GM10847 (cell line): ENCODE measurements around the gene ATP10D.
A peak's percentile ranks its signal among the peaks of the same experiment; 100 is the strongest.

ENCODE experiments used
- POLR2A ChIP-seq: IDR thresholded peaks from 2 replicates; pipeline ENCODE4 v1.6.1; 2011; ENCODE audit not compliant: insufficient read length; ENCODE audit errors: extremely low read depth

Gene ATP10D

DNA sequence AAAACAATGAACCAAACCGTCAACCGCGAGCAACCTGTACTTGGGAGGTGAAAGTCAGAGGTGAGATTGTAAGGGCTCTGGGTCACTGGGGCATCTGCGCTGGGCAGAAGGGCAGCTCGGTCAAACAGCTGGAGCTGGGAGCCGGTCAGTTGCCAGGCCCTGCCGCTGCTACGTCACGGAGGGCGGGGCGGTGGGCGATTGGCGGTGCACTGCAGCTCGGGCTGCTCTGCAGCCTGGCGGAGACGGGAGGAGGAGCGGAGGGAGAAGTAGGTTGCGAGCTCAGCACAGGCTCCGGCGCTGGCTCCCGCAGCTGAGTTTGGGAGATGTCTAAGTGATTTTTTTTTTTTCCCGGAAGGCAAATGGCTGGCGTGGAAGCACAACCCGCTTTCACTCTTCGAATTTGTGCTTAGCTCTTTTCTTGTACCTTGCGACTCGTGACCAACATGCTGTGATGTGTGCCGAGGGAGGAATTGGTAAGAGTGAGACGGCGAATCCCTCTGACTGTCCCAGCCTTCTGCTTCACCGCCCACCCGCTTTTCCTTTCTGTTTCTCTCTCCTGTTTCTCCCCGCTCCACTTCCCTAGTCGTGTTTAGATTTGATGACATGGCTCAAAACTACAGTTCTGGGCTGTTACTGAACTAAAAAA lies at the start of gene ATP10D:
Gene ATP10D (plus strand): TSS at position 229 of the 646 bp plus-strand sequence. CDS start 27,266 bp downstream, outside the sequence.
- peak; percentile 90 for TF ChIP-seq POLR2A

GRCh38 chr4:47442980-47443379 lies 42.1 kb upstream of the ATP10D start:
- no peak for TF ChIP-seq POLR2A

- TF ChIP-seq POLR2A, result no peak
Observed at GRCh38 chr4:47444031-47444430, 41.0 kb upstream of the ATP10D start.

DNA sequence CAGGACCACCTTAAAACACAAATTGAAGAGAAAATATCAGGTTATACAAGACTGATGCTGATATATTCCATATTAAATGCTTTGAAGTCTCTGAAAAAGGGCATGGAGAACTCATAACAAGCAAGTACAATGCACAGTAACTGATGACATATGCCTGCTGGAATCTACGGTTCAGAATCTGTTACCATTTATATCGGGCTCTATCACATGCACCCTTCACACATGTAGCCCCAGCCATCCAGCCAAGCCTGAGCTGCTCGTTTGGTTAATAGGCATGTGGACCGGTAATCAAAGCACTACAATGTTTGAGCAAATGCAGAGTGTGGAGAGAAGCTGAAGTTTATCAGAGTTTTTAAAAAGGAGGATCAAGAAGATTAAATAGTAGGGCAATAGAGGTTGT lies 33.4 kb upstream of the ATP10D start:
- TF ChIP-seq POLR2A, result no peak

DNA sequence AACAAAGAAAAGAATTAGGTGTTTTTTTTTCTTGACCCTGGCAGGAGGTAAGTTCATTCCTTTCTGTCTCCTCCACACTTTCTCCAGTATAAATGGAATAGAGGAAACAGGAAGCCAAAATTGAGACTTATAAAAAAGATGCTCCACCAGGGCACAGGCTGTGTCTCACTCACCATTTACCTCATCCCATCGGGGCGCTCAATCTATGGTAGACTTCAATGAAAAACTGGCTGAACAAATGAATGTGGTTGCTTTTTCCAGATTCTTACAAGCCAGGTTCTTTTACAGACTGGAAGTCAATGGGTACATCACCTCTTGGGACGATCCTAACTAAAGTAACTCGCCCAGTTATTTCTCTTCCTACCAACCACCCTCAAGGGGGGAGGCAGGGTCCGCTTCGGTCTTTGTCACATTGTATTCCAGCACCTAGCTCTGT lies 22.3 kb upstream of the ATP10D start:
- no peak for TF ChIP-seq POLR2A

- peak; percentile 86 for TF ChIP-seq POLR2A
Observed at GRCh38 chr4:47463235-47463956, 21.7 kb upstream of the ATP10D start, which contains the start of gene COMMD8. Gene COMMD8 (minus strand): TSS chr4:47463702. CDS start chr4:47463651, 51 bp downstream.

DNA sequence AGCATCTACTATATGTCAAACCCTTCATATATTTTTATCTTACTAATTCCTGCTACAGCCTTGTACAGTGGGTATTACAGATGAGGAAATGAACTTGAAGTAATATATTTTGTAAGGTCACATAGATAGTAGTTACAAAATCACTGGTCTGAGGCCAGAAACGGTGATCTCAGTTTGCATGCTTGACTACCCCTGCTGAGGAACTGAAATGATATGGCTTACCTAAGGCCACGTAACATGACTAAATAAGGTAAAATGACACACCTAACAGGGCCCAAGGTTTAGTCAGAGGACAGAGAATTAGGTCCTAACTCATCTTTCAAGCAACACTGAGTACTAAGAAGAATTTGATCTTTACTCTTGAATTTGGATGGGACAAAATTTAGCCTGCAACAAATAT lies 20.1 kb upstream of the ATP10D start:
- TF ChIP-seq POLR2A, result no peak

DNA sequence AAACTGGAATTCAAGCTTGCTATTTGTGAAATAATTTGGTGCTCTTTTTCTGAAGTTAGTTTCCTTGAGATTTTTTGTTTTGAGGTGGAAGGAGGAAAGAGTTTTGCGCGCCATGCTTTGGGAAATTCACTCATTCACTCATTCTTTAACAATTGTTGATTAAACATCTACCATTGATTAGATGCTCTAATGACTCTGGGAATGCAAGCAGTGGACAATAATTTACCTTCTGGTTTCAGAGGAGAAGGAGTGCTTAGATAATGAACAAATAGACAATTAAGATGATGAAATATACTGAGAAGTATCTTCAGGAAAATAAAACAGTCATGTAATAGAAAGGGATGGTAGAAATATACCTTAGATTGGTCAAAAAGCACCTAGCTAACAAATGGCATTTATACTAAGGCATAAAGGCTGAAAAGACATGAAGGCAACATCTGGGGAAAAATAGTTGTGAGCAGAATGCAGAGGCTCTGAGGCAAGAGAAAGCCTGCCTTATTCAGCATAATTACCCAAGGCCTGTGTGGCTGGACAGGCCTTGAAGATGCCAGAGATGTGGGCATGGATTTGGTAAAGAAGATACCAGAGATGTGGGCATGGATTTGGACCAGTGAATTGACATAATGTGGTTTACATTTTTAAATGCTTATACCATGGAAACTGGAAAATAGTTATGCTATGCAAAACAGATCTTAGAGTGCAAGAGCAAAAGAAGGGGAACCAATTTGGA lies 18.9 kb upstream of the ATP10D start:
- no peak for TF ChIP-seq POLR2A

GRCh38 chr4:47468706-47469365 lies 16.2 kb upstream of the ATP10D start:
- TF ChIP-seq POLR2A, result no peak

- no peak for TF ChIP-seq POLR2A
Observed at GRCh38 chr4:47469951-47470350, 15.1 kb upstream of the ATP10D start.

GRCh38 chr4:47471064-47471463 lies 14.0 kb upstream of the ATP10D start:
- no peak for TF ChIP-seq POLR2A

DNA sequence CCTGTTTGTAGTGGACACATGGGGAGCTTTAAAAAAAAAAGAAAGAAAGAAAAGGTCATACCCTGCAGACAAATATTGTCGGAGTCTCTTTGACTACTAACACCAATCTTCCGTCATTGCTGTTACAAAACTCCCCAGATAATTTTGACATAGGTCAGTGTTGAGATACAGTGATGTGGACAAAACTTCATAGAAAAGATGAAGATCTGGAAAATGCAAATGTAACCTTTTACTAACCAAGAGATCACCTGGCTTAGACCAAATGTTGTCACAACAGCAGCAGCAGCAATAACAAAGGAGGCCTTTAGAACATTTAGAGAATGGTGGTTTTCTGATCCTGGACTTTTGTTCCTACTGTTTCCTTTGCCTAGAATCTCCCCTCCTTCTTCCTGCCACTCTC lies 13.5 kb upstream of the ATP10D start:
- no peak for TF ChIP-seq POLR2A

GRCh38 chr4:47473141-47473750 lies 11.8 kb upstream of the ATP10D start:
- no peak for TF ChIP-seq POLR2A

DNA sequence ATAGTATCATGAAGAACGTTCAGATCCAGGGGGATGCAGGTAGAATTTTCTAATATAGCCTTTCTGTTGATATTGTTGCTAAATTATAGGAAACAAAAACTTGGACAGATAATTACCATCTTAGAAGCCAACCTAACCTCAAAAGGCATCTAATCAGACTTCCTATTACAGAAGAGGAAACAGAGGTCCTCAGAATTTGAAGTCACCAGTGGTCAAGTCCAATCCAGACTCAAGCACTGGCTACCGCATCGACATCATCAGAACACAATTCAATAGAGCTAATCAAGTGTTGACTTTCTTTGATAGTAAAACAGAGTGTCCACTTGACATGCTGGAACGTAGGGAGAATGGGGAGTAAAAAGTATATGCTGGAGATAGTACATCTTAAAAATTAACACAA lies 10.3 kb upstream of the ATP10D start:
- TF ChIP-seq POLR2A, result no peak

GRCh38 chr4:47475411-47475810 lies 9.7 kb upstream of the ATP10D start:
- TF ChIP-seq POLR2A, result no peak
